ENCODE measurements around the gene CMIP.

DNA sequence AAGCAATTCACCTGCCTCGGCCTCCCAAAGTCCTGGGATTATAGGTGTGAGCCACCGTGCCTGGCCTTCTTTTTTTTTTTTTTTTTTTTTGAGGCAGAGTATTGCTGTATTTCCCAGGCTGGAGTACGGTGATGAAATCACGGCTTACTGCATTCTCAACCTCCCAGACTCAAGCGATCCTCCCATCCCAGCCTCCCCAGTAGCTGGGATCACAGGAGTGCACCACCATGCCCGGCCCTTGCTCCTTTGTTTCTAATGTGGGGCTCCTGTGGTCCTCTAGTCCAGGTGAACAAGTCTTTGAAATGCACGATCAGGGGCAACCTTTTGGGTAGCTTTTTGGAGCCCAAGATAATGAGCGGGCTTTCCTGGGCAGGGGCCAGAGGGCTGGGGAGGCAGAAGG, 23.2 kb downstream of the CMIP start:
- TF ChIP-seq CTCF (IDR thresholded peaks at IDR 0.05; ENCODE audit: borderline replicate concordance, extremely low read depth, low read length, poor library complexity, severe bottlenecking) = no peak
- no peak for TF ChIP-seq EZH2 (IDR thresholded peaks at IDR 0.05; ENCODE audit: borderline replicate concordance, low read depth, low read length, severe bottlenecking)
